Osteoblast (primary cell): ENCODE measurements around the gene GPER1. TPM values are rescaled to one million over a fixed set of nuclear protein-coding genes. Genes with fewer than 3 reads are reported as not detected.

ENCODE experiments used
- DNase-seq: peaks from one replicate; pipeline ENCODE4 v3.0.0; 2011; ENCODE audit warnings: low spot score, mixed read lengths; ENCODE audit not compliant: insufficient read length; ENCODE audit errors: missing footprints
- H2AFZ ChIP-seq: 2 replicates; pipeline ENCODE4 v1.6.0; 2011; ENCODE audit warnings: mild to moderate bottlenecking, low read length
- H3K27ac ChIP-seq: 2 replicates; pipeline ENCODE4 v1.5.1; 2011; ENCODE audit warnings: mild to moderate bottlenecking, low read depth, low read length, moderate library complexity
- H3K27me3 ChIP-seq: 2 replicates; pipeline ENCODE4 v1.6.0; 2012; ENCODE audit warnings: mild to moderate bottlenecking, control low read depth, inconsistent platforms, low read length, moderate library complexity; ENCODE audit not compliant: insufficient read depth
- H3K36me3 ChIP-seq: 2 replicates; pipeline ENCODE4 v1.5.1; 2011; ENCODE audit warnings: mild to moderate bottlenecking, low read length, control low read depth, moderate library complexity; ENCODE audit not compliant: insufficient read depth
- H3K4me1 ChIP-seq: 2 replicates; pipeline ENCODE4 v1.5.1; 2011; ENCODE audit warnings: mild to moderate bottlenecking, low read length, control low read depth, moderate library complexity; ENCODE audit not compliant: insufficient read depth
- H3K4me2 ChIP-seq: 2 replicates; pipeline ENCODE4 v1.6.0; 2011; ENCODE audit warnings: mild to moderate bottlenecking, low read length; ENCODE audit not compliant: insufficient read depth
- H3K4me3 ChIP-seq: fragments of 200-600 bp; sonication (generic); 3 replicates; pipeline ENCODE4 v1.5.1; 2012; ENCODE audit warnings: mild to moderate bottlenecking, low read length, inconsistent platforms; ENCODE audit not compliant: insufficient read depth
- H3K79me2 ChIP-seq: 2 replicates; pipeline ENCODE4 v1.6.0; 2012; ENCODE audit warnings: mild to moderate bottlenecking, low read length, control low read depth, inconsistent platforms; ENCODE audit not compliant: insufficient read depth
- H3K9me3 ChIP-seq: 2 replicates; pipeline ENCODE4 v1.5.1; 2011; ENCODE audit warnings: low read depth, low read length, control low read depth
- H4K20me1 ChIP-seq: 2 replicates; pipeline ENCODE4 v1.6.0; 2012; ENCODE audit warnings: mild to moderate bottlenecking, low read length, control low read depth; ENCODE audit not compliant: insufficient read depth
- CTCF ChIP-seq: IDR thresholded peaks from 2 replicates; pipeline ENCODE4 v1.5.1; 2011; ENCODE audit warnings: mild to moderate bottlenecking, low read depth, low read length, moderate library complexity; ENCODE audit errors: extremely low read depth
- total RNA-seq: library from RNA; depleted of rRNA; stranded (reverse); fragments of >200 nt; gene quantifications from 2 replicates; pipeline ENCODE4 v1.2.3, GENCODE V29; 2012

Gene GPER1
- total RNA-seq, 1 donor: 10.5 TPM

- Histone ChIP-seq H3K27me3 (no peaks in the 10 kb centered on the region), H3K27ac (peak overlapping the region; percentile 80), H3K79me2 (peaks cover 19% of the 10 kb centered on the region), H3K4me3 (peak overlapping the region; percentile 98), H3K4me2 (peak overlapping the region; percentile 82), H3K9me3 (no peaks in the 10 kb centered on the region), H3K36me3 (no peaks in the 10 kb centered on the region), H3K4me1 (peaks cover 14% of the 10 kb centered on the region), H4K20me1 (no peaks in the 10 kb centered on the region), H2AFZ (peak overlapping the region; percentile 89)
- no peak for DNase-seq
- TF ChIP-seq CTCF: no peak
Measured at GRCh38 chr7:1136841-1137516, 49.1 kb downstream of the GPER1 start.

GRCh38 chr7:1137517-1138167 lies 49.7 kb downstream of the GPER1 start:
- DNase-seq: peak; percentile 97
- Histone ChIP-seq H3K79me2 (peaks cover 19% of the 10 kb centered on the region), H3K4me2 (peak overlapping the region; percentile 83), H3K4me1 (peaks cover 14% of the 10 kb centered on the region), H3K27me3 (no peaks in the 10 kb centered on the region), H3K27ac (peak overlapping the region; percentile 80), H3K4me3 (peak overlapping the region; percentile 98), H4K20me1 (no peaks in the 10 kb centered on the region), H2AFZ (peak overlapping the region; percentile 89), H3K36me3 (no peaks in the 10 kb centered on the region), H3K9me3 (no peaks in the 10 kb centered on the region)
- no peak for TF ChIP-seq CTCF

- H3K9me3 ChIP-seq: no peaks in the 10 kb centered on the region
- H3K27ac ChIP-seq: no peak overlapping the region
- peaks cover 14% of the 10 kb centered on the region for H3K4me1 ChIP-seq
- no peak overlapping the region for H3K4me3 ChIP-seq
- no peaks in the 10 kb centered on the region for H3K27me3 ChIP-seq
- DNase-seq: no peak
- H4K20me1 ChIP-seq: no peaks in the 10 kb centered on the region
- no peaks in the 10 kb centered on the region for H3K36me3 ChIP-seq
- H3K79me2 ChIP-seq: peaks cover 12% of the 10 kb centered on the region
- TF ChIP-seq CTCF: no peak
- H3K4me2 ChIP-seq: no peak overlapping the region
- no peak overlapping the region for H2AFZ ChIP-seq
Measured at GRCh38 chr7:1140476-1141104, 52.7 kb downstream of the GPER1 start.

- no peaks in the 10 kb centered on the region for H3K36me3 ChIP-seq
- H2AFZ ChIP-seq: peak overlapping the region; percentile 1
- H3K4me3 ChIP-seq: no peak overlapping the region
- H3K4me1 ChIP-seq: peaks cover 12% of the 10 kb centered on the region
- no peaks in the 10 kb centered on the region for H4K20me1 ChIP-seq
- H3K9me3 ChIP-seq: no peaks in the 10 kb centered on the region
- no peaks in the 10 kb centered on the region for H3K27me3 ChIP-seq
- no peak for TF ChIP-seq CTCF
- peak overlapping the region; percentile 56 for H3K4me2 ChIP-seq
- H3K27ac ChIP-seq: no peak overlapping the region
- DNase-seq: no peak
- peaks cover 11% of the 10 kb centered on the region for H3K79me2 ChIP-seq
Measured at GRCh38 chr7:1141651-1142050, 53.7 kb downstream of the GPER1 start.
